HEK293T (cell line): ENCODE data around the gene TMEM132D.

Experiments used
- ARNT ChIP-seq: fragments of 450-650 bp; IDR thresholded peaks from 2 replicates; pipeline ENCODE4 v1.6.1; 2017; ENCODE audit warnings: mild to moderate bottlenecking
- BHLHE40 ChIP-seq: fragments of 450-650 bp; IDR thresholded peaks from 2 replicates; pipeline ENCODE4 v1.6.1; 2016; ENCODE audit warnings: mild to moderate bottlenecking, moderate library complexity, borderline replicate concordance
- ELF4 ChIP-seq: fragments of 450-650 bp; IDR thresholded peaks from 2 replicates; pipeline ENCODE4 v1.6.1; 2017; ENCODE audit warnings: antibody characterized with exemption
- FOXA1 ChIP-seq: fragments of 450-650 bp; IDR thresholded peaks from 2 replicates; pipeline ENCODE4 v1.6.1; 2016; ENCODE audit warnings: mild to moderate bottlenecking
- FOXK2 ChIP-seq: fragments of 450-650 bp; IDR thresholded peaks from 2 replicates; pipeline ENCODE4 v1.6.1; 2016; ENCODE audit warnings: mild to moderate bottlenecking
- HDGF ChIP-seq: fragments of 450-650 bp; IDR thresholded peaks from 2 replicates; pipeline ENCODE4 v1.6.1; 2017; ENCODE audit warnings: antibody characterized with exemption, borderline replicate concordance
- SP1 ChIP-seq: fragments of 450-650 bp; IDR thresholded peaks from 2 replicates; pipeline ENCODE4 v1.6.1; 2017
- SUZ12 ChIP-seq: fragments of 450-650 bp; IDR thresholded peaks from 2 replicates; pipeline ENCODE4 v1.6.1; 2016; ENCODE audit warnings: mild to moderate bottlenecking
- TARDBP ChIP-seq: fragments of 450-650 bp; IDR thresholded peaks from 2 replicates; pipeline ENCODE4 v1.6.1; 2016
- ZNF384 ChIP-seq: fragments of 450-650 bp; IDR thresholded peaks from 2 replicates; pipeline ENCODE4 v1.6.1; 2016
- TF ChIP-seq, protein P1 (sequence below): fragments of 450-650 bp; IDR thresholded peaks from 2 replicates; pipeline ENCODE4 v1.6.1; 2016

DNA sequence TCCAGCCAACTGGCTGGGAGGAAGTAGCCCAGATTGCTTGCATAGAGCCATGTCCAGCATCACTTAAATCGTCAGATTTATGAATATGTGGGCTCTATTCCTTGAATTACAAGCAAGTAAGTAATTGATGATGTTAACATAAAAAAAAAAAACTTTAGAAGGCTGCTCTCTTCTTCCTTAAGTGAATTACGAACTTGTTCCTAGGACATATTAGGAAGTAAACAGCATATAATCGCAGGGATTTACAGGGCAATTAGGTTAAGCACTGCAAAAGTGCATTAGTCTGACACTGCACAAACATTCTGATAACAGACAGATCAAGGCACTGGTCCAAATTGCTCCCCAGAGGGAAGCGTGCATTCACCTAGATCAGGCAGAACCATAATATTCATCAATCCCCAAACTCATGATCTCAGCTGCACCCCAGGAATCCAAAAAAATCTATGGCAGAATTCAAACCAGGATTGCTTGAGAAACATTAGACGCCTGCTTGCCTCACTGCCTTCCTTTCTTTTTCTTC lies 293.2 kb downstream of the TMEM132D start:
- TF ChIP-seq SP1 (no peak), TARDBP (no peak), ZNF384 (no peak), FOXA1 (no peak), HDGF (no peak), FOXK2 (no peak), BHLHE40 (no peak), SUZ12 (no peak), ARNT (no peak), ELF4 (no peak)
- TF ChIP-seq, protein P1, sequence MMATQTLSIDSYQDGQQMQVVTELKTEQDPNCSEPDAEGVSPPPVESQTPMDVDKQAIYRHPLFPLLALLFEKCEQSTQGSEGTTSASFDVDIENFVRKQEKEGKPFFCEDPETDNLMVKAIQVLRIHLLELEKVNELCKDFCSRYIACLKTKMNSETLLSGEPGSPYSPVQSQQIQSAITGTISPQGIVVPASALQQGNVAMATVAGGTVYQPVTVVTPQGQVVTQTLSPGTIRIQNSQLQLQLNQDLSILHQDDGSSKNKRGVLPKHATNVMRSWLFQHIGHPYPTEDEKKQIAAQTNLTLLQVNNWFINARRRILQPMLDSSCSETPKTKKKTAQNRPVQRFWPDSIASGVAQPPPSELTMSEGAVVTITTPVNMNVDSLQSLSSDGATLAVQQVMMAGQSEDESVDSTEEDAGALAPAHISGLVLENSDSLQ, result no peak
